ENCODE measurements around the gene ZBTB39. TPM values are rescaled to one million over a fixed set of nuclear protein-coding genes. Genes with fewer than 3 reads are reported as not detected.

Gene ZBTB39
- polyA plus RNA-seq, 1 of the 3 experiments (the other 2 are of a cell fraction): 3.7 TPM

- H3K27ac ChIP-seq (ENCODE audit: low read depth in 2 of 2, low read length in 1 of 2): no peak overlapping the region
- H3K27me3 ChIP-seq (ENCODE audit: insufficient read depth): no peaks in the 10 kb centered on the region
- no peak overlapping the region for H2AFZ ChIP-seq (ENCODE audit: low read depth)
- POLR2A ChIA-PET: no interaction called here
- H4K20me1 ChIP-seq (ENCODE audit: insufficient read depth): no peaks in the 10 kb centered on the region
- 68% methylated on average over 6 of the region's 7 CpGs for WGBS (ENCODE audit: low lambda C conversion rate)
- H3K36me3 ChIP-seq (replicated peaks in 1 of 2; ENCODE audit: control insufficient read depth in 1 of 2, insufficient read depth in 2 of 2, low read length in 1 of 2): no peaks in the 10 kb centered on the region
- no peak overlapping the region for H3K4me2 ChIP-seq
- H3F3A ChIP-seq (replicated peaks; ENCODE audit: insufficient read depth): no peaks in the 10 kb centered on the region
- H3K79me2 ChIP-seq (ENCODE audit: insufficient read depth): no peaks in the 10 kb centered on the region
- CTCF ChIA-PET: interaction anchor here (0.5 to 1.0 kb wide), 3 partner anchors 9 to 1272 kb away, joined by 3 to 4 read pairs (median 3); no protein-coding TSS in a partner anchor
- H3K9me2 ChIP-seq: no peaks in the 10 kb centered on the region
- peaks cover 0 to 2% of the 10 kb centered on the region in 2 experiments; a peak in 2 of 4 replicates for H3K4me1 ChIP-seq (ENCODE audit: control insufficient read depth in 1 of 2, insufficient read depth in 2 of 2, low read depth in 1 of 2, low read length in 1 of 2)
- no peak for DNase-seq
- H3K9ac ChIP-seq: no peak overlapping the region
- TF ChIP-seq EP300 (IDR thresholded peaks at IDR 0.05; ENCODE audit: borderline replicate concordance in 1 of 2, low read depth in 1 of 2, low read length in 1 of 2) (no peak), REST (IDR thresholded peaks at IDR 0.05; ENCODE audit: low read depth, low read length) (no peak), FOXM1 (IDR thresholded peaks at IDR 0.05; ENCODE audit: low read depth) (no peak), RXRA (IDR thresholded peaks at IDR 0.05; ENCODE audit: borderline replicate concordance, low read depth) (no peak), RCOR1 (IDR thresholded peaks at IDR 0.05; ENCODE audit: low read length) (no peak), FOSL2 (IDR thresholded peaks at IDR 0.05; ENCODE audit: borderline replicate concordance, low read depth) (no peak), PBX3 (IDR thresholded peaks at IDR 0.05) (no peak), GATA2 (CRISPR knock-in tag; IDR thresholded peaks at IDR 0.05) (no peak), CTCF (IDR thresholded peaks at IDR 0.05) (no peak), YY1 (IDR thresholded peaks at IDR 0.05; ENCODE audit: low read depth) (no peak), RFX5 (IDR thresholded peaks at IDR 0.05; ENCODE audit: low read length) (no peak), TEAD4 (IDR thresholded peaks at IDR 0.05; ENCODE audit: borderline replicate concordance, insufficient read depth) (no peak), ELF1 (IDR thresholded peaks at IDR 0.05) (no peak)
- H3K9me3 ChIP-seq: no peaks in the 10 kb centered on the region
- no peak overlapping the region for H3K4me3 ChIP-seq (ENCODE audit: low read depth in 2 of 2, low read length in 1 of 2)
Measured at GRCh38 chr12:56990648-56991318, 15.6 kb downstream of the ZBTB39 start.

Data from SK-N-SH (cell line).